HepG2 (cell line): ENCODE results near the gene FAF1. TPM values are rescaled to one million over a fixed set of nuclear protein-coding genes. Genes with fewer than 3 reads are reported as not detected.

ENCODE experiments used
- ATAC-seq: fragments of 200-7000 bp; cut with Tn5 transposase; 3 replicates; pipeline ENCODE4 v1.9.1; 2020; ENCODE audit warnings: mild to moderate bottlenecking, moderate library complexity
- BruUV-seq: library from RNA; stranded (reverse); fragments of 400-500 nt; replicated peaks from 2 replicates; lab custom pipeline; 2021; lab: Mats Ljungman, UMichigan
- CTCF ChIA-PET: fragments of 300-600 bp; formaldehyde crosslinking; extraction: SDS; loops from one replicate; lab custom pipeline; 2021; ENCODE audit warnings: low total read pairs, inconsistent platforms, low intra/inter-chr PET ratio; lab: Yijun Ruan, JAX
- POLR2A ChIA-PET: fragments of 350-600 bp; sonication (Branson Sonifier 250); formaldehyde crosslinking; loops from one replicate; lab custom pipeline; 2020; ENCODE audit warnings: antibody characterized with exemption, inconsistent platforms; lab: Yijun Ruan, JAX
- DNase-seq: peaks from one replicate; pipeline ENCODE4 v3.0.0-alpha.2; 2015; ENCODE audit warnings: low spot score
- FAIRE-seq: peaks from 3 replicates; lab custom pipeline; 2011; peaks lifted over from hg19 to GRCh38; lab: Jason Lieb, UNC
- H2AFZ ChIP-seq: one replicate; pipeline ENCODE4 v1.6.1; 2011; ENCODE audit warnings: low read length, inconsistent platforms
- H3K27ac ChIP-seq: fragments of 300-600 bp; 3 replicates; pipeline ENCODE4 v1.8.0; 2011; ENCODE audit warnings: mixed run types, mild to moderate bottlenecking, mixed read lengths, low read length, inconsistent platforms; ENCODE audit not compliant: insufficient read depth; ENCODE audit errors: extremely low read length
- H3K27me3 ChIP-seq, 2 experiments: fragments of 200-600 bp in 1 of 2; 2 replicates in 1 of 2; 3 replicates in 1 of 2; pipeline versions ENCODE4 v1.6.0 to v1.8.0; 2011; ENCODE audit warnings: low read length in 2 of 2, mild to moderate bottlenecking in 2 of 2, moderate library complexity in 2 of 2, inconsistent platforms in 1 of 2; ENCODE audit not compliant: insufficient read depth in 2 of 2, control insufficient read depth in 1 of 2
- H3K36me3 ChIP-seq, 2 experiments: fragments of 200-600 bp in 1 of 2; replicated peaks in 1 of 2; 2 replicates in 1 of 2; 3 replicates in 1 of 2; pipeline versions ENCODE4 v1.5.1 to v1.8.0; 2011; ENCODE audit warnings: low read length in 2 of 2, inconsistent platforms in 1 of 2; ENCODE audit not compliant: insufficient read depth in 2 of 2, control insufficient read depth in 1 of 2
- H3K4me1 ChIP-seq: 2 replicates; pipeline ENCODE4 v1.5.1; 2012; ENCODE audit warnings: low read length, inconsistent platforms; ENCODE audit not compliant: insufficient read depth
- H3K4me2 ChIP-seq: 2 replicates; pipeline ENCODE4 v1.6.0; 2011; ENCODE audit warnings: low read depth, low read length, inconsistent platforms
- H3K4me3 ChIP-seq, 3 experiments: fragments of 200-600 bp in 1 of 3; sonication (generic), shearing (Covaris generic) in 1 of 3; replicated peaks in 1 of 3; 2 replicates each; pipeline ENCODE4 v1.5.1; 2011 to 2016; ENCODE audit warnings: low read length in 3 of 3, inconsistent platforms in 2 of 3, low read depth in 2 of 3, mild to moderate bottlenecking in 2 of 3, control low read depth in 1 of 3, mixed read lengths in 1 of 3; ENCODE audit not compliant: insufficient read depth in 1 of 3
- H3K79me2 ChIP-seq: one replicate; pipeline ENCODE4 v1.6.1; 2011; ENCODE audit warnings: low read length, inconsistent platforms; ENCODE audit not compliant: insufficient read depth
- H3K9ac ChIP-seq: 2 replicates; pipeline ENCODE4 v1.6.0; 2011; ENCODE audit warnings: mild to moderate bottlenecking, low read depth, low read length, inconsistent platforms; ENCODE audit not compliant: insufficient read depth
- H3K9me3 ChIP-seq: 2 replicates; pipeline ENCODE4 v1.5.1; 2012; ENCODE audit warnings: mild to moderate bottlenecking, low read length
- H4K20me1 ChIP-seq: 2 replicates; pipeline ENCODE4 v1.6.0; 2011; ENCODE audit warnings: inconsistent platforms, mild to moderate bottlenecking, low read length, moderate library complexity; ENCODE audit not compliant: insufficient read depth
- FOXP1 ChIP-seq, 2 experiments: fragments of 450-650 bp in 1 of 2; IDR thresholded peaks; 2 replicates each; pipeline ENCODE4 v1.6.1; 2017 to 2018; ENCODE audit warnings: antibody characterized with exemption in 1 of 2
- GABPB1 ChIP-seq: IDR thresholded peaks from 2 replicates; pipeline ENCODE4 v1.6.1; 2016; ENCODE audit warnings: mild to moderate bottlenecking, missing genetic modification reagents, moderate library complexity, missing compliant biosample characterization
- HDAC2 ChIP-seq: sonication (generic); formaldehyde crosslinking; IDR thresholded peaks from 2 replicates; pipeline ENCODE4 v1.4.0; 2020; ENCODE audit warnings: missing genetic modification reagents
- HMG20A ChIP-seq: IDR thresholded peaks from 2 replicates; pipeline ENCODE4 v1.6.1; 2016; ENCODE audit warnings: borderline replicate concordance
- HNF4A ChIP-seq: sonication (generic); formaldehyde crosslinking; IDR thresholded peaks from 2 replicates; pipeline ENCODE4 v1.4.0; 2020; ENCODE audit warnings: missing genetic modification reagents
- IRF1 ChIP-seq: sonication (generic); formaldehyde crosslinking; IDR thresholded peaks from 2 replicates; pipeline ENCODE4 v1.4.0; 2020; ENCODE audit warnings: low read depth, mild to moderate bottlenecking, missing genetic modification reagents
- MIER2 ChIP-seq: IDR thresholded peaks from 2 replicates; pipeline ENCODE4 v1.6.1; 2016; ENCODE audit warnings: missing biosample characterization, missing genetic modification reagents
- NFYB ChIP-seq: sonication (generic); formaldehyde crosslinking; IDR thresholded peaks from 2 replicates; pipeline ENCODE4 v1.4.0; 2020; ENCODE audit warnings: missing genetic modification reagents
- PATZ1 ChIP-seq: sonication (generic); formaldehyde crosslinking; IDR thresholded peaks from 2 replicates; pipeline ENCODE4 v1.4.0; 2020; ENCODE audit warnings: missing genetic modification reagents
- SMARCC2 ChIP-seq: fragments of 450-650 bp; IDR thresholded peaks from 2 replicates; pipeline ENCODE4 v1.6.1; 2017; ENCODE audit warnings: antibody characterized with exemption, mild to moderate bottlenecking
- TBX3 ChIP-seq: fragments of 450-650 bp; IDR thresholded peaks from 2 replicates; pipeline ENCODE4 v1.6.1; 2017; ENCODE audit warnings: antibody characterized with exemption, mild to moderate bottlenecking, inconsistent platforms, borderline replicate concordance
- ZBTB20 ChIP-seq: sonication (generic); formaldehyde crosslinking; IDR thresholded peaks from 2 replicates; pipeline ENCODE4 v1.8.1; 2023; ENCODE audit warnings: missing genetic modification reagents, low read depth, mild to moderate bottlenecking, borderline replicate concordance
- ZBTB33 ChIP-seq: sonication (generic); formaldehyde crosslinking; IDR thresholded peaks from 2 replicates; pipeline ENCODE4 v1.4.0; 2020; ENCODE audit warnings: missing genetic modification reagents
- ZNF143 ChIP-seq: sonication (generic); formaldehyde crosslinking; IDR thresholded peaks from 2 replicates; pipeline ENCODE4 v1.4.0; 2020; ENCODE audit warnings: missing genetic modification reagents
- ZNF282 ChIP-seq: fragments of 450-650 bp; IDR thresholded peaks from 2 replicates; pipeline ENCODE4 v1.6.1; 2018; ENCODE audit not compliant: partially characterized antibody
- ZNF530 ChIP-seq: sonication (generic); formaldehyde crosslinking; IDR thresholded peaks from 2 replicates; pipeline ENCODE4 v1.5.0; 2020; ENCODE audit warnings: low read depth, mild to moderate bottlenecking, missing genetic modification reagents
- ZNF724P ChIP-seq: sonication (generic); formaldehyde crosslinking; IDR thresholded peaks from 2 replicates; pipeline ENCODE4 v1.8.0; 2022; ENCODE audit warnings: missing genetic modification reagents, borderline replicate concordance
- ZNF816 ChIP-seq: sonication (generic); formaldehyde crosslinking; IDR thresholded peaks from 2 replicates; pipeline ENCODE4 v1.8.0; 2022; ENCODE audit warnings: missing genetic modification reagents, mild to moderate bottlenecking, borderline replicate concordance
- ZNF850 ChIP-seq: sonication (generic); formaldehyde crosslinking; conservative IDR thresholded peaks from 2 replicates; pipeline ENCODE4 v1.9.0; 2021; ENCODE audit warnings: mild to moderate bottlenecking, missing genetic modification reagents
- ZSCAN21 ChIP-seq: sonication (generic); formaldehyde crosslinking; IDR thresholded peaks from 2 replicates; pipeline ENCODE4 v1.8.0; 2022; ENCODE audit warnings: mild to moderate bottlenecking, missing genetic modification reagents, moderate library complexity, borderline replicate concordance
- WGBS: methylation state at CpG from one replicate; pipeline ENCODE4 v1.1.6; 2017; ENCODE audit warnings: low lambda C conversion rate; 5-methylcytosine and 5-hydroxymethylcytosine counted together
- in situ Hi-C: cut with HindIII; loops from 2 replicates; pipeline ENCODE4 v1.10.0; 2017; ENCODE audit warnings: low pct_unique_long_range_greater_than_20kb; ENCODE audit not compliant: extremely low pct_ligation_motif_present
- intact Hi-C: fragments of 100-400 bp; cut with micrococcal nuclease; formaldehyde crosslinking; loops from one replicate; pipeline ENCODE4 v1.10.0; 2022; ENCODE audit not compliant: unreplicated experiment
- polyA plus RNA-seq, 8 experiments: library from polyadenylated mRNA; depleted of rRNA in 3 of 8; stranded (reverse) in 7 of 8; unstranded in 1 of 8; fragments of >200 nt; fragmentation: Illumina TruSeq in 4 of 8; extraction: Trizol in 4 of 8; gene quantifications; 2 replicates each; pipeline versions ENCODE4 v1.2.1 to v1.2.3, GENCODE V29; 2011 to 2016; ENCODE audit warnings: low read depth in 4 of 8, missing spikeins in 1 of 8, mixed read lengths in 1 of 8; ENCODE audit not compliant: insufficient read depth in 1 of 8
- total RNA-seq, 5 experiments: library from RNA; depleted of rRNA; stranded (reverse); fragments of >200 nt; fragmentation: Illumina TruSeq; extraction: Trizol; gene quantifications; 2 replicates each; pipeline ENCODE4 v1.2.3, GENCODE V29; 2016; ENCODE audit warnings: low read depth in 1 of 5

Gene FAF1
- total and polyA plus RNA-seq, 2 of the 13 experiments (the other 11 are each of a cell fraction or from before 2014, with no cell fraction given): 19.4 to 63.3 TPM

GRCh38 chr1:50422946-50423669 lies 537.0 kb downstream of the FAF1 start, which contains the start of gene DMRTA2 (continued):
- TF ChIP-seq ZBTB33 (CRISPR knock-in tag) (no peak), ZNF530 (CRISPR knock-in tag) (no peak), HMG20A (CRISPR knock-in tag) (no peak), IRF1 (CRISPR knock-in tag) (no peak), ZNF816 (CRISPR knock-in tag) (no peak), ZNF724P (CRISPR knock-in tag) (no peak), TBX3 (no peak)

GRCh38 chr1:50422675-50422945 lies 537.5 kb downstream of the FAF1 start:
- Histone ChIP-seq H3K4me2 (no peak overlapping the region), H3K79me2 (no peaks in the 10 kb centered on the region), H3K4me1 (peaks cover 17% of the 10 kb centered on the region), H3K27ac (no peak overlapping the region), H3K36me3 (no peaks in the 10 kb centered on the region), H3K27me3 (peaks cover 18 to 77% of the 10 kb centered on the region in 2 experiments), H3K9ac (no peak overlapping the region), H4K20me1 (no peaks in the 10 kb centered on the region), H2AFZ (no peak overlapping the region), H3K4me3 (no peak overlapping the region), H3K9me3 (no peaks in the 10 kb centered on the region)
- WGBS: 72% methylated on average over 10 of the region's 21 CpGs
- intact Hi-C loops (no loop called here), in situ Hi-C loops (no loop called here)
- ChIA-PET CTCF (no interaction called here), POLR2A (no interaction called here)
- no TSS peak for BruUV-seq
- FAIRE-seq (no peak), ATAC-seq (no peak), DNase-seq (no peak)
- no peak for TF ChIP-seq ZSCAN21 (CRISPR knock-in tag)
- no peak for TF ChIP-seq ZNF850 (CRISPR knock-in tag)
- no peak for TF ChIP-seq ZBTB20
- no peak for TF ChIP-seq SMARCC2
- no peak for TF ChIP-seq FOXP1 (IDR thresholded peaks at IDR 0.05)
- TF ChIP-seq FOXP1 (CRISPR knock-in tag; IDR thresholded peaks at IDR 0.05): no peak
- no peak for TF ChIP-seq MIER2 (CRISPR knock-in tag)
- TF ChIP-seq ZNF143 (CRISPR knock-in tag): no peak
- TF ChIP-seq ZNF282: no peak
- no peak for TF ChIP-seq HNF4A
- TF ChIP-seq HDAC2 (CRISPR knock-in tag): no peak
- no peak for TF ChIP-seq PATZ1 (CRISPR knock-in tag)
- no peak for TF ChIP-seq NFYB
- TF ChIP-seq GABPB1: no peak
